Natural killer cell (primary cell): ENCODE data around the gene CALML5. TPM values are rescaled to one million over a fixed set of nuclear protein-coding genes. Genes with fewer than 3 reads are reported as not detected.

Source experiments
- ATAC-seq, 3 donors: fragments of 150-1000 bp in 2 of 3; fragments of 200-7000 bp in 1 of 3; cut with Tn5 transposase; 1 replicate in 1 of 3; 2 replicates in 2 of 3; pipeline ENCODE4 v1.10.0; 2021; ENCODE audit warnings: mild to moderate bottlenecking in 2 of 3, moderate library complexity in 2 of 3
- DNase-seq, 2 donors: peaks; one replicate each; pipeline versions ENCODE4 v3.0.0 to v3.0.0-alpha.2; 2013 to 2021; ENCODE audit warnings: mixed read lengths in 1 of 2
- H3K27ac ChIP-seq: one replicate; pipeline ENCODE4 v1.5.1; 2013; ENCODE audit warnings: mild to moderate bottlenecking, low read length
- H3K27me3 ChIP-seq: one replicate; pipeline ENCODE4 v1.6.1; 2013; ENCODE audit warnings: low read length; ENCODE audit not compliant: control insufficient read depth, insufficient read depth
- H3K36me3 ChIP-seq: one replicate; pipeline ENCODE4 v1.6.1; 2013; ENCODE audit warnings: low read length; ENCODE audit not compliant: control insufficient read depth, insufficient read depth
- H3K4me1 ChIP-seq: one replicate; pipeline ENCODE4 v1.6.1; 2013; ENCODE audit warnings: low read length; ENCODE audit not compliant: control insufficient read depth, insufficient read depth
- H3K4me3 ChIP-seq: one replicate; pipeline ENCODE4 v1.5.1; 2013; ENCODE audit warnings: low read length
- H3K9me3 ChIP-seq: one replicate; pipeline ENCODE4 v1.6.1; 2013; ENCODE audit warnings: low read length; ENCODE audit not compliant: control insufficient read depth, insufficient read depth
- H3K27ac Mint-ChIP-seq, 2 donors: one replicate each; pipeline ENCODE4 v1.8.0; 2022; ENCODE audit warnings: mild to moderate bottlenecking in 2 of 2, mixed read lengths in 2 of 2, moderate library complexity in 1 of 2
- H3K27me3 Mint-ChIP-seq, 2 donors: one replicate each; pipeline ENCODE4 v1.8.0; 2022; ENCODE audit warnings: low read depth in 2 of 2, mixed read lengths in 2 of 2
- H3K36me3 Mint-ChIP-seq: one replicate; pipeline ENCODE4 v1.8.0; 2022; ENCODE audit warnings: mixed read lengths
- H3K4me1 Mint-ChIP-seq, 2 donors: one replicate each; pipeline ENCODE4 v1.8.0; 2022; ENCODE audit warnings: mixed read lengths in 2 of 2
- H3K4me3 Mint-ChIP-seq: one replicate; pipeline ENCODE4 v1.8.0; 2022; ENCODE audit warnings: mild to moderate bottlenecking, moderate library complexity, mixed read lengths
- H3K9me3 Mint-ChIP-seq, 2 donors: one replicate each; pipeline ENCODE4 v1.8.0; 2022; ENCODE audit warnings: mixed read lengths in 2 of 2
- WGBS: methylation state at CpG from one replicate; pipeline ENCODE4 v1.1.7; 2013; ENCODE audit warnings: missing lambda C conversion rate; ENCODE audit not compliant: insufficient coverage; 5-methylcytosine and 5-hydroxymethylcytosine counted together
- intact Hi-C: fragments of 100-400 bp; cut with micrococcal nuclease; formaldehyde crosslinking; loops from one replicate; pipeline ENCODE4 v1.14.2; 2022
- total RNA-seq, 4 donors: library from RNA; stranded (reverse); fragments of 120-200 nt in 1 of 4; gene quantifications; one replicate each; pipeline versions ENCODE4 v1.2.3 to v1.2.4, GENCODE V29; 2013 to 2022
- TF ChIP-seq, protein P1 (sequence below): fragments of 200-600 bp; IDR thresholded peaks from one replicate; pipeline ENCODE4 v1.8.0; 2022; ENCODE audit warnings: antibody characterized with exemption

Gene CALML5
- total RNA-seq, 3 donors from 2014 or later (not counting 1 experiment from before 2014, with no cell fraction given) = not detected

DNA sequence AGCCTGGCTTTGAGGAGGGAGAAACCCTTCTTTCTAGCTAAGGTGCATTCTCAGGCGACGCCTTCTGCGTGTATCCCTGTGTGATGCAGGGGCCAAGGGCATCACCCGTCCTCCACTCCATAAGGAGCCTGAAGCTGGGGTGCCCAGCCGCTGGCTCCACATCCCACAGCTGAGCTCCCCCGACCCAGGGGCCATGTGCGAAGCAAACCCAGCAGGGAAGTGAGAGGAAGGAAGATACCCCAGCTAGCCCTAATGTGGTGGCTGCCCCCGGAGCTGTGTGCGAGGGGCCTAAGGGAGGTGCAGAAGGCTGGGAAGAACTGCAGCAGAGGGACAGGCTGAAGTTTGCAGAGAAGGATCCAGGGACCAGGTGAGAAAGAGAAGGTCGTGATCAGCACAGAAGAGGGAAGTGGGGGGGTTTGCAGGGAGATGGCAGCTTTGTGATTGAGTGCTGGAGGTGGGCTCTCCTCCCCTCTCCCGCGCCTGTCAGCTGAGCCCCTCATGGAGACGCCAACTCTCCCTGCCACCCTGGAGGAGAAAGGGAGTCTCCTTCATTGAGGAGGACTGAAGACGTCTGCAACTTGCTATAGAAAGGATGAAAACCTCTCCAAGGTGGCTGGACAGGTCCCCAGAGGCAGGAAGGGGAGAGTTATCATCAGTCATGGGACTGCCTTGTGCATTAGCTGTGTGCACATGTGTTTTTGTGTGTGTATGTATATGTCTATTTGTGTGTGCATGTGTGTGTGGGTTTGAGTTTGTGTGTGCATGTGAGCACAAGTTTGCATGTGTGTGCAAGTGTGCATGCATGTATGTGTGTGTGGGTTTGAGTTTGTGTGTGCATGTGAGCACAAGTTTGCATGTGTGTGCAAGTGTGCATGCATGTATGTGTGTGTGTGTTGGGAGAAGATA, 3.5 kb upstream of the CALML5 start:
- Mint-ChIP-seq H3K4me3 (no peak overlapping the region), H3K27ac (no peak overlapping the region), H3K4me1 (no peaks in the 10 kb centered on the region), H3K27me3 (peaks cover 0 to 20% of the 10 kb centered on the region in 2 donors), H3K9me3 (no peaks in the 10 kb centered on the region), H3K36me3 (no peaks in the 10 kb centered on the region)
- 78% methylated on average over 13 of the region's 14 CpGs for WGBS
- H3K9me3 ChIP-seq = no peaks in the 10 kb centered on the region
- no peak overlapping the region for H3K27ac ChIP-seq
- intact Hi-C loops = no loop called here
- TF ChIP-seq, protein P1, sequence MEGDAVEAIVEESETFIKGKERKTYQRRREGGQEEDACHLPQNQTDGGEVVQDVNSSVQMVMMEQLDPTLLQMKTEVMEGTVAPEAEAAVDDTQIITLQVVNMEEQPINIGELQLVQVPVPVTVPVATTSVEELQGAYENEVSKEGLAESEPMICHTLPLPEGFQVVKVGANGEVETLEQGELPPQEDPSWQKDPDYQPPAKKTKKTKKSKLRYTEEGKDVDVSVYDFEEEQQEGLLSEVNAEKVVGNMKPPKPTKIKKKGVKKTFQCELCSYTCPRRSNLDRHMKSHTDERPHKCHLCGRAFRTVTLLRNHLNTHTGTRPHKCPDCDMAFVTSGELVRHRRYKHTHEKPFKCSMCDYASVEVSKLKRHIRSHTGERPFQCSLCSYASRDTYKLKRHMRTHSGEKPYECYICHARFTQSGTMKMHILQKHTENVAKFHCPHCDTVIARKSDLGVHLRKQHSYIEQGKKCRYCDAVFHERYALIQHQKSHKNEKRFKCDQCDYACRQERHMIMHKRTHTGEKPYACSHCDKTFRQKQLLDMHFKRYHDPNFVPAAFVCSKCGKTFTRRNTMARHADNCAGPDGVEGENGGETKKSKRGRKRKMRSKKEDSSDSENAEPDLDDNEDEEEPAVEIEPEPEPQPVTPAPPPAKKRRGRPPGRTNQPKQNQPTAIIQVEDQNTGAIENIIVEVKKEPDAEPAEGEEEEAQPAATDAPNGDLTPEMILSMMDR = no peak
- no peak for ATAC-seq
- no peaks in the 10 kb centered on the region for H3K4me1 ChIP-seq
- H3K4me3 ChIP-seq = no peak overlapping the region
- peaks cover 2% of the 10 kb centered on the region for H3K27me3 ChIP-seq
- no peaks in the 10 kb centered on the region for H3K36me3 ChIP-seq
- no peak for DNase-seq

DNA sequence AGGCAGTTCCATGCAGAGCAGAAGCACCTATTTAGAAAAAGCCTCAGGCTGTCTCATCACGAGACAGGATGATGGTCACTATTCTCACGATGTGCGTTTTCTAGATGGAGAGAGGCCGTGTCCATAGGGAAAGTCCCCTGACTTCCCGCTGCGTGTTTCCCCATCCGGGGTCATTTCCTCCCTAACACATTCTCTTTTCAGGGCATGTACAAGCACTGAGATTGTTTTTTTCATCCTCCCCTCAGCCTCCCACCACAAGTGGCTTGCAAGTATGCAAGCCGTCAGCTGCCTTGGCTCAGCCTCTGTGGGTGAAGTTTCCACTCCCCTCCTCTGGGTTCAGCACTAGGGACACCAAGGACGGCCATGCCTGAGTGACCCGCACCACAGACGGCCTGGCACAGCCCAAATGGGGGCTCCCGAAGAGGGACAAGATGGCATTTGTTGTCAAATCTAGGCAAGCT, 2.7 kb upstream of the CALML5 start:
- no peaks in the 10 kb centered on the region for H3K4me1 Mint-ChIP-seq
- Histone ChIP-seq H3K9me3 (no peaks in the 10 kb centered on the region), H3K4me1 (no peaks in the 10 kb centered on the region), H3K4me3 (no peak overlapping the region), H3K27ac (no peak overlapping the region), H3K36me3 (no peaks in the 10 kb centered on the region), H3K27me3 (peaks cover 2% of the 10 kb centered on the region)
- H3K27me3 Mint-ChIP-seq = peaks cover 0 to 20% of the 10 kb centered on the region in 2 donors
- H3K36me3 Mint-ChIP-seq = no peaks in the 10 kb centered on the region
- H3K27ac Mint-ChIP-seq = no peak overlapping the region
- no peak for ATAC-seq
- H3K9me3 Mint-ChIP-seq = no peaks in the 10 kb centered on the region
- TF ChIP-seq, protein P1 = no peak
- intact Hi-C loops = no loop called here
- DNase-seq = no peak
- 62% methylated on average over 12 of the region's 12 CpGs for WGBS
- no peak overlapping the region for H3K4me3 Mint-ChIP-seq

DNA sequence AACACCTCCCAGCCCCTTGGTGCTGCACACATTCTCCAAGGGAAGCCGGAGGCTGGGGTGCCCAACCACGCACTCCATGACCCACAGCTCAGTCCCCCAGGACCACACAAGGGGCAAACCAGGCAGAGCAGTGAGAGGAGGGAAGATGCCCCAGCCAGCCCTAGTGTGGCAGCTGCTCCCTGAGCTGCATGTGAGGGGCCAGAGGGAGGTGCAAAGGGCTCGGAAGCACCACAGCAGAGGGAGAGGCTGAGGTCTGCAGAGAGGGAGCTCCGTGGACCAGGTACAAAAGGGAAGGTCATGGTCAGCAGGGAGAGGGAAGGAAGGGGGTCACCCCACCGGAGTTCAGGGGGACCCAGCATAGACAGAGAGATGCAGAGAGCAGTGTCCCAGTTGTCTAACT, 1.5 kb upstream of the CALML5 start:
- no peaks in the 10 kb centered on the region for H3K4me1 Mint-ChIP-seq

More for the DNA sequence above, 1.5 kb upstream of the CALML5 start:
- H3K27me3 Mint-ChIP-seq = peaks cover 0 to 19% of the 10 kb centered on the region in 2 donors
- no peaks in the 10 kb centered on the region for H3K36me3 Mint-ChIP-seq
- Histone ChIP-seq H3K4me3 (no peak overlapping the region), H3K27ac (no peak overlapping the region), H3K9me3 (no peaks in the 10 kb centered on the region), H3K4me1 (no peaks in the 10 kb centered on the region), H3K36me3 (no peaks in the 10 kb centered on the region), H3K27me3 (peaks cover 1% of the 10 kb centered on the region)
- 73% methylated on average over 5 of the region's 5 CpGs for whole genome bisulfite sequencing
- DNase-seq = no peak
- H3K9me3 Mint-ChIP-seq = no peaks in the 10 kb centered on the region
- TF ChIP-seq, protein P1 = no peak
- no peak for ATAC-seq
- intact Hi-C loops = no loop called here
- H3K27ac Mint-ChIP-seq = no peak overlapping the region
- no peak overlapping the region for H3K4me3 Mint-ChIP-seq
